IPS-18a (cell line): Measurements from ENCODE around the gene PDZK1.
"Not testable (repeated sequence)": the region's sequence is repeated elsewhere in the genome, so short reads cannot be mapped to it uniquely, and the experiment has no call there.

ENCODE experiments used
- H3K27ac ChIP-seq: one replicate; pipeline ENCODE4 v1.5.1; 2013; ENCODE audit warnings: low read length
- H3K27me3 ChIP-seq: one replicate; pipeline ENCODE4 v1.6.1; 2013; ENCODE audit warnings: mild to moderate bottlenecking, low read length; ENCODE audit not compliant: control insufficient read depth, insufficient read depth
- H3K36me3 ChIP-seq: one replicate; pipeline ENCODE4 v1.6.1; 2013; ENCODE audit warnings: low read depth, low read length; ENCODE audit not compliant: control insufficient read depth
- H3K4me1 ChIP-seq: one replicate; pipeline ENCODE4 v1.6.1; 2013; ENCODE audit warnings: low read depth, low read length; ENCODE audit not compliant: control insufficient read depth
- H3K4me3 ChIP-seq: one replicate; pipeline ENCODE4 v1.5.1; 2013; ENCODE audit warnings: low read length
- H3K9ac ChIP-seq: one replicate; pipeline ENCODE4 v1.6.1; 2013; ENCODE audit warnings: mild to moderate bottlenecking, low read length, moderate library complexity
- H3K9me3 ChIP-seq: one replicate; pipeline ENCODE4 v1.6.1; 2013; ENCODE audit warnings: low read depth, low read length; ENCODE audit not compliant: control insufficient read depth

The PDZK1 gene

DNA sequence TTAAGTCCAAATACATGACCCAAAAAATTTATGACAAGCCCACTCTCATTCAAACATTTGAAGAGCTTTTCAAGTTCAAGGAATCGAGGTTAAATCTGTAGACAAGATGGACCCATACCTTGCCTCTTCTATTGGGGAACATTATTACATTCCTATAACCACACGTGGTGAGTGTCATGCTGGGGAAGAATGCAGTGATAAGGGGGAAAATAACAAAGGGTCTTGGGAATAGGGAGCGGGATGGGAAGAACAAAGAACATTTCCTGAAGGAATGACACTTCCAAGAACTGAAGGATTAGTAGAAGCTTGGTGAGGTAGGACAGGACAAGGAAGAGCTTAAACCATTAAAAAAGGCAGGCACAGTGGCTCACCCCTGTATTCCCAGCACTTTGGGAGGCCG lies 18.8 kb downstream of the PDZK1 start:
- H3K9me3 ChIP-seq: no peaks in the 10 kb centered on the region
- no peaks in the 10 kb centered on the region for H3K36me3 ChIP-seq
- H3K4me3 ChIP-seq: no peak overlapping the region
- H3K4me1 ChIP-seq: no peaks in the 10 kb centered on the region
- H3K9ac ChIP-seq: no peak overlapping the region
- no peaks in the 10 kb centered on the region for H3K27me3 ChIP-seq
- H3K27ac ChIP-seq: no peak overlapping the region

DNA sequence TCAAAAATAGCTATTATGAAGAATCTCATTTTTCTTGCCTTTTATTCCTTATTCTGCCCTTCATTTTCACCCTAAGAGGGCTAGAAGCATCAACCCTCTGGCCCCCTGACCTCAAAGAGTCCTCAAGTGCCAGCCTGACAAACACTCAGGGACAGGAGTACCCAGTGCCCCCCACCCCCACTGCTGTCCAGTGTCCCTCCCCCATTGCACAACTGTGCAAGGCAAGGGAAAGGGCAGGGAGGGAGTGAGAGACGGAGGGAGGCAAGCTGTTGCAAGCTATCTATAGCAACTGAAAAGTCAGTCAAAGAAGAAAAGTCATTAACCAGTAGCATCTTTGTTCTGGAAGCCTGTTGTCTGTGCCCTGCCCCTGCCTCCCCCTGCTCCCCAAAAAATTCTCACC lies 21.1 kb downstream of the PDZK1 start:
- not testable (repeated sequence) for H3K27me3 ChIP-seq, H3K36me3 ChIP-seq, H3K4me1 ChIP-seq, H3K9me3 ChIP-seq, H3K27ac ChIP-seq, H3K9ac ChIP-seq, H3K4me3 ChIP-seq

DNA sequence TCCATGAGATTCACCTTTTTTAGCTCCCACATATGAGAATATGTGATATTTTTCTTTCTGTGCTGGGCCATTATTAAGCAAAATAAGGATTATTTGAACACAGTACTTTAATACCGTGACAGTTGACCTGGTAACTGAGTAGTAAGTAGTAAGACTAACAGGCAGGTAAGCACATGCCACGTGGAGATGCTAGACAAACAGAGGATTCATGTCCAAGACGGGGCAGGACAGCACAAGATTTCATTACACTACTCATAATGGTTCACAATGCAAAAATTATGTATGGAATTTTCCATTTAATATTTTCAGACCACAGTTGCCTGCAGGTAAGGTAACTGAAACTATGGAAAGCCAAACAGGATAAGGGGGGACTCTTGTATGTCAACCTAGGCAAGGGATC lies 22.3 kb downstream of the PDZK1 start:
- H3K4me1 ChIP-seq, H3K9ac ChIP-seq, H3K36me3 ChIP-seq, H3K27ac ChIP-seq, H3K9me3 ChIP-seq, H3K4me3 ChIP-seq, H3K27me3 ChIP-seq: not testable (repeated sequence)

DNA sequence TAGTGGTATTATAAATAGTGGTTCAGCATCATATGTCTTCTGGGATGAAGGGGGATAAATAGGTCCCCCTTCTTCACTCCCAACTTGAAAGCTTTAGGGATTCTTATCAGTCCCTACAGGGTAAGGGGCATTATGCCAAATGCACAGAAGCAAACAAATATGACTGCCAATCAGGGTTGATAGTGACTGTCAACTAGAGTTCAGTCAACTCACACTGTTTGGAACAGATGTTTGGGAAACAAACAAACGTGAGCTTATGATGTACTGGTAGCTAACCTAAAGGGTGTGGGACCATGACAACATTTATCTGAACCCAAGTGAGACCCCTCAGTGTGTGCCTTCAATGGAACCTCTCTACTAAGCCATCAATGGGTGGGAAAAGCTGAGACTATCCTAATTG lies 34.0 kb downstream of the PDZK1 start:
- H3K9ac ChIP-seq, H3K4me3 ChIP-seq, H3K9me3 ChIP-seq, H3K4me1 ChIP-seq, H3K36me3 ChIP-seq, H3K27me3 ChIP-seq, H3K27ac ChIP-seq: not testable (repeated sequence)

DNA sequence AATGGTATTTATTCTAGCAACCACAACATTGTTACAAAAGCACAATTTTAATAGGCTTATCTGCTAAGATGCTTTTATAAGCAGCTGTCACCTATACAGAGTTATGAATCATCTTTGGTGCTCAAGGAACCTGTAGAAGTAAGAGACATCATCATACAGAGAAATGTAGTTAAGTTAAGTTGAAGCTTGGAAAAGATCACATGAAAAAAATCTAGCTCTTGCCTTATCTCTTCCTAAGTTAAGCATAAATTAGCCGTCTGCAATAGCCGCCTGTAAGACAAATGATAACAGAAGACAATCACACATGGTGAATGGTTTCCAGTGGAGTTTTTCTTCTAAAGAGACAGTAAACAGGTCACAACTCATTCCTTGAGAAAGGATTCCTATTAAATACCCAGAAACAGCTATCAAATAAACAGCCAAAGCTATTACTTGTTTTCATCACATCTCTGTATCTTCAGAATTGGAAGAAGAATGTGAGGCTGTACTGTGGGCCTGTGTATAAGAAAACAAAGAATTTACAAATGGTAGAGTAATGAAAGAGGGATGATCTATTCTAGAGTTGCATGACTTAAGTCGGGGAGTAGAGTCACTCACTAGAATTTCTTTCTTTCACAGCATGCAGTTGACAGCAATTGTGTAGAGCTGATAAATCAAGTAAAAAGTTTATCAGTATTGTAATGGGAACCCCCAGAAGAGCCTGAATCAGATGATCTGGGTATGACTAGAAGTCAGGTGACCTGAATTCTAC lies 36.0 kb downstream of the PDZK1 start:
- not testable (repeated sequence) for H3K4me1 ChIP-seq, H3K4me3 ChIP-seq, H3K27me3 ChIP-seq, H3K27ac ChIP-seq, H3K36me3 ChIP-seq, H3K9me3 ChIP-seq, H3K9ac ChIP-seq

DNA sequence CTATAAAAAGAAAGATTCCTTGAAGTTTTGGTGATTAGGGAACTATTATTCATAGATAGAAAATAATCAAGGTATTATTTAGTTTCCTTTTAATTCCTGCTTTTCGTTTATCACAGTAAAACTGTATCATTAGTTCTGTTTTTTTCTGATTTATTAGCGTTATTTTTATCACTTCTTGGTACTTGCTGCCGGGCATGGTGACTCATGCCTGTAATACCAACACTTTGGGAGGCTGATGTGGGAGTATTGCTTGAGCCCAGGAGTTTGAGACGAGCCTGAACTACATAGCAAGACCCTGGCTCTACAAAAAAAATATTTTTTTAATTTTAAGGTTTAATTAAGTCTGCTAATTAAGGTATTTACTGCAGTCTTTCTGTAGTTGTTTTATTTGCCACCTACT lies 42.2 kb downstream of the PDZK1 start:
- not testable (repeated sequence) for H3K4me3 ChIP-seq, H3K36me3 ChIP-seq, H3K4me1 ChIP-seq, H3K9me3 ChIP-seq, H3K27ac ChIP-seq, H3K9ac ChIP-seq, H3K27me3 ChIP-seq

DNA sequence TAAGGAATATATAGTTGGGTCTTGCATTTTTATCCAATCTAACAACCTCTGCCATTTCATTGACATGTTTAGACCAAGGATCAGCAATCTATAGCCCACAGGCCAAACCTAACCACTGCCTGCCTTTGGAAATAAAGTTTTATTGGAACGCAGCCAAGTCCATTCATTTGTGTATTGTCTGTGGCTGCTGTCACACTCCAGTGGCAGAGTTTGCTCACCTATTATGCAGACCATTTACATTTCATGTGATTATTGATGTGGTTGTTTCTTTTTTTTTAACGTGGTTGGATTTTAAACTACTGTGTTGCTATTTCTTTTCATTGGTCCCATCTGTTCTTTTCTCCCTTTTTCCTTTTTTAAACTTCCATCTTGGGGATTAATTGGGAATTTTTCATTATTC lies 44.7 kb downstream of the PDZK1 start:
- H3K9ac ChIP-seq, H3K4me1 ChIP-seq, H3K4me3 ChIP-seq, H3K9me3 ChIP-seq, H3K27me3 ChIP-seq, H3K36me3 ChIP-seq, H3K27ac ChIP-seq: not testable (repeated sequence)

DNA sequence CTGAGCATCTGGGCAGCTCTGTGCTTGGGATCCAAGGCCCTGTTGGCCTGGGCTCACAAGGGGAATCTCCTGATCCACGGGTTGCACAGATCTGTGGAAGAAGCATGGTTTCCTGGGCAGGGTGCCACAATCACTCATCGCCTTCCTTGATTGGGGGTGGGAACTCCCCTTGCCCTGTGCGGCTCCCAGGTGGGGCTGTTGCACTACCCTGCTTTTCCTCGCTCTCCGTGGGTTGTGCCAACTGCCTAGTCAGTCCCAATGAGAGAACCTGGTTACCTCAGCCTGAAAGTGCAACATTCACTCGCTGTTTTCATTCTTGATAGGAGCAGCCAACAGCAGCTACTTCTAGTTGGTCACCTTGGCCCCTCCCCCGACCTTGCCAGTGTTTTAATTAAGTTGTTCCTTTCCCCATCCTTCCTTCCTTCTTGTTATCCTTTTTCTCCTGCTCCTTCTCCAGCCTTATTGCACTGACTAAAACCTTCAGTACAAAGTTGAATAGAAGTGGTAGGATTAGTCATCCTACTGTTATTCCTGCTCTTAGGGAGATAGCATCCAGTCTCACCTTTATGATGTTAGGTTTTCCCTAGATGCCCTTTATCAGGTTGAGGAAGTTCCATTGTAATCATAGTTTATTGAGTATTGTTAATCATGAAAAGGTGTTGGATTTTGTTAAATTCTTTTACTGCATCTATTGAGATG lies 50.8 kb downstream of the PDZK1 start:
- not testable (repeated sequence) for H3K36me3 ChIP-seq, H3K27me3 ChIP-seq, H3K27ac ChIP-seq, H3K9me3 ChIP-seq, H3K4me1 ChIP-seq, H3K9ac ChIP-seq, H3K4me3 ChIP-seq

DNA sequence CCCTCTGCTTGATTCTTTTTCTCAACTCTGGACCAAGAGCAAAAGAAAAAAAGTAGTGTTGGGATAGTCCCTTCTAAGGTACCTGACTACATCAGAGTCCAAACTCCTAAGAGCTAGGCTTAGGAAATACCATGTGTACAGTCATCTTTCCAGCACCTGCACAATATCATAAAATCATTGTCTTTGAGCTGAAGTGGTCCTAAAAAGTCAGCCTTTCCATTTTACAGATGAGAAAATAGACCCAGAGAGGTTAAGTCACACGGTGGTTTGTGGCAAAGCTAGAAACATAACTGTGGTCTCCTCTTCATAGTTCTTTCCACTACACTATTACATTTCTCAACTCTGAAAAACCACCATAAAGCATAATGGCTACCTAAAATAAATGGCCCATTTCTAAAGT lies 63.2 kb downstream of the PDZK1 start:
- H3K36me3 ChIP-seq, H3K9ac ChIP-seq, H3K27ac ChIP-seq, H3K4me1 ChIP-seq, H3K4me3 ChIP-seq, H3K27me3 ChIP-seq, H3K9me3 ChIP-seq: not testable (repeated sequence)

DNA sequence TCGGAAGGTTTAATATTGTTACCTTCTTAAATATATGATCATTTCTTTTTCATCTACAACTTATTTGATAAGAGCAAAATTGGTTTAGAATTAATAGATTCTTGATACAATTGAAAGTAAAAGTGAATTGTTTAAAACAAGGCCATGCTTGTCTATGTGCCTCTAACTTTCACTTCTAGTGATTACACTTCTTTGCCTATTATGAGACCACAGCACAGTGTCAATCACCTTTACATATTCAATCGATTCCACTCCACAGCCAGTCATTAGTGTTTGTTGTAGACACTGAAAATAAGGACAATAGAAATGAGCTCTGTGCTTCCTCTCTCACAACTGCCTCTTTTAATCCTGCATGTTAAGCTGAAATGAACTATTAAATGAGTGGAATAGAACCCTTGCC lies 65.3 kb downstream of the PDZK1 start:
- H3K9me3 ChIP-seq, H3K9ac ChIP-seq, H3K4me1 ChIP-seq, H3K4me3 ChIP-seq, H3K27me3 ChIP-seq, H3K36me3 ChIP-seq, H3K27ac ChIP-seq: not testable (repeated sequence)

DNA sequence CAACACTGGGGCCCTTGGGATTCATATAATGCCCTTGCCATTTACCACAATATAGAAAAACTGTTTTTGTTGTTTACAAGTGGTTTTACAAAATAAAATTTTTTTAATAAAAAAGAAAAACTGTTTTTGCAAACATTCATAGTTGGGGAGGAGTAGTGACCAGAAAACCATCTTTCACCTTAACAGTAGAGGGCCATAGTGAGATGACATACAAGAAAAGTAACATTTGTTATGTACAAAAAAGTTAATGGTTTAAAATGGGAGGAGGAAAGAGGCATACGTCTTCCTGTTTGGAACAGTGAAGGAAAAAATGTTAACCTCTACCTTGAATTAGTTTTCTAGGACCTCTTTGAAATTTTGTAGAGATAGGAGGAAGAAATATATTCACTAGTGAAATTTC lies 70.9 kb downstream of the PDZK1 start:
- H3K4me1 ChIP-seq, H3K4me3 ChIP-seq, H3K9me3 ChIP-seq, H3K9ac ChIP-seq, H3K27me3 ChIP-seq, H3K27ac ChIP-seq, H3K36me3 ChIP-seq: not testable (repeated sequence)

DNA sequence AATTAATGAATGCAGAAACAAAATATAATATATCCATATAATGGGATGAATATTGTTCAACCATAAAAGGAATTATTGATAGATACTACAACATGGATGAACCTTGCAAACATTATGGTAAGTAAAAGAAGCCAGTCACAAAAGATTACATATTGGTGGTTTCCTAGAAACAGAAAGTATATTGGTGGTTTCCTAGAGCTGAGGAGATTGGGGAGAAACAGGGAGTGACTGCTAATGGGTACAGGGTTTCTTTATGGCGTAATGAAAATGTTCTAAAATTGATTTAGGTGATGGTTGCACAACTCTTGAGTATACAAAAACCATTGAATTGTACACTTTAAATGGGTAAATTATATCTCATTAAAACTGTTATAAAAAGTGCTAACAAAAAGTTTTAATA lies 85.0 kb downstream of the PDZK1 start:
- H3K9ac ChIP-seq, H3K9me3 ChIP-seq, H3K4me3 ChIP-seq, H3K36me3 ChIP-seq, H3K27me3 ChIP-seq, H3K4me1 ChIP-seq, H3K27ac ChIP-seq: not testable (repeated sequence)
